Measurements from ENCODE around the gene BOD1L1.

BOD1L1 gene

GRCh38 chr4:13656569-13657405, 29.3 kb upstream of the BOD1L1 start:
- peak; percentile 87 for TF ChIP-seq CTCF (conservative IDR thresholded peaks at IDR 0.05; ENCODE audit: low read depth, low read length)
- peak; percentile 82 for DNase-seq (ENCODE audit: low read depth)
- H3K4me3 ChIP-seq (ENCODE audit: low read depth, low read length), result peak overlapping the region; percentile 52

GRCh38 chr4:13654162-13654797, 26.8 kb upstream of the BOD1L1 start:
- peak; percentile 91 for TF ChIP-seq CTCF (conservative IDR thresholded peaks at IDR 0.05; ENCODE audit: low read depth, low read length)
- DNase-seq (ENCODE audit: low read depth), result peak; percentile 83
- peak overlapping the region; percentile 65 for H3K4me3 ChIP-seq (ENCODE audit: low read depth, low read length)

GRCh38 chr4:13653766-13654161, 26.2 kb upstream of the BOD1L1 start:
- DNase-seq (ENCODE audit: low read depth), result no peak
- no peak for TF ChIP-seq CTCF (conservative IDR thresholded peaks at IDR 0.05; ENCODE audit: low read depth, low read length)
- no peak overlapping the region for H3K4me3 ChIP-seq (ENCODE audit: low read depth, low read length)

- DNase-seq (ENCODE audit: low read depth), result peak; percentile 33
- no peak for TF ChIP-seq CTCF (conservative IDR thresholded peaks at IDR 0.05; ENCODE audit: low read depth, low read length)
- H3K4me3 ChIP-seq (ENCODE audit: low read depth, low read length), result peak overlapping the region; percentile 38
Measured at GRCh38 chr4:13647031-13647430, 19.5 kb upstream of the BOD1L1 start.

GRCh38 chr4:13645075-13645474, 17.6 kb upstream of the BOD1L1 start:
- TF ChIP-seq CTCF (conservative IDR thresholded peaks at IDR 0.05; ENCODE audit: low read depth, low read length), result peak; percentile 29
- no peak for DNase-seq (ENCODE audit: low read depth)
- no peak overlapping the region for H3K4me3 ChIP-seq (ENCODE audit: low read depth, low read length)

- H3K4me3 ChIP-seq (ENCODE audit: low read depth, low read length), result no peak overlapping the region
- no peak for TF ChIP-seq CTCF (conservative IDR thresholded peaks at IDR 0.05; ENCODE audit: low read depth, low read length)
- DNase-seq (ENCODE audit: low read depth), result peak; percentile 85
Measured at GRCh38 chr4:13642170-13642950, 14.8 kb upstream of the BOD1L1 start.
